ENCODE data around the gene MVD. TPM values are rescaled to one million over a fixed set of nuclear protein-coding genes. Genes with fewer than 3 reads are reported as not detected.

Gene MVD
- total and polyA plus RNA-seq, 2 of the 4 experiments (the other 2 are of a cell fraction) = 18.3 to 28.4 TPM

- no peaks in the 10 kb centered on the region for H3K27me3 ChIP-seq (ENCODE audit: control insufficient read depth, insufficient read depth, low read length)
- no peak overlapping the region for H3K4me3 ChIP-seq (ENCODE audit: insufficient read depth, low read depth, low read length)
- H3K4ac ChIP-seq (ENCODE audit: low read depth, low read length) = no peak overlapping the region
- no peak overlapping the region for H3K18ac ChIP-seq (ENCODE audit: low read depth, low read length)
- dilution Hi-C loops (cut with HindIII; ENCODE audit: low sequenced_read_pairs, unreplicated experiment) = no loop called here
- H3K14ac ChIP-seq (replicated peaks; ENCODE audit: low read depth, low read length) = no peak overlapping the region
- no peak for DNase-seq
- no peak overlapping the region for H2AFZ ChIP-seq (replicated peaks; ENCODE audit: low read length, poor library complexity)
- no peaks in the 10 kb centered on the region for H3K4me1 ChIP-seq (ENCODE audit: control insufficient read depth, insufficient read depth, low read length)
- H2BK15ac ChIP-seq (ENCODE audit: low read depth, low read length) = no peak overlapping the region
- no peaks in the 10 kb centered on the region for H3K9me1 ChIP-seq (ENCODE audit: insufficient read depth, low read length)
- no peak overlapping the region for H2AK9ac ChIP-seq (replicated peaks; ENCODE audit: low read depth, low read length, poor library complexity)
- H3K4me2 ChIP-seq (ENCODE audit: low read depth, low read length) = no peak overlapping the region
- no CpG with 5 or more reads among the region's 6 CpGs for WGBS, 2 experiments (ENCODE audit: extremely low coverage in 2 of 2, insufficient read length in 1 of 2)
- no peak overlapping the region for H3K27ac ChIP-seq (ENCODE audit: insufficient read depth, low read length)
- no peak overlapping the region for H3K23ac ChIP-seq (ENCODE audit: low read depth, low read length)
- intact Hi-C loops (cut with micrococcal nuclease) = no loop called here
- H2BK120ac ChIP-seq (ENCODE audit: low read depth, low read length) = no peak overlapping the region
- no peaks in the 10 kb centered on the region for H3K9me3 ChIP-seq (ENCODE audit: control insufficient read depth, insufficient read depth, low read length)
- H2BK5ac ChIP-seq (ENCODE audit: low read depth, low read length, poor library complexity, severe bottlenecking) = no peak overlapping the region
- no peak overlapping the region for H4K5ac ChIP-seq (ENCODE audit: low read depth, low read length)
- H2BK20ac ChIP-seq (ENCODE audit: low read depth, low read length) = no peak overlapping the region
- TF ChIP-seq RFX5 (IDR thresholded peaks at IDR 0.05; ENCODE audit: low read depth, low read length) = no peak
- no peak for TF ChIP-seq MAZ (IDR thresholded peaks at IDR 0.05; ENCODE audit: borderline replicate concordance, low read depth, low read length)
- no peak for TF ChIP-seq CEBPB (IDR thresholded peaks at IDR 0.05; ENCODE audit: low read depth, low read length)
- no peak for TF ChIP-seq BHLHE40 (IDR thresholded peaks at IDR 0.05; ENCODE audit: low read depth, low read length)
- TF ChIP-seq CTCF (conservative IDR thresholded peaks at IDR 0.05; ENCODE audit: low read depth, low read length) = no peak
- no peak for TF ChIP-seq FOS (IDR thresholded peaks at IDR 0.05; ENCODE audit: low read depth, low read length)
- TF ChIP-seq RAD21 (IDR thresholded peaks at IDR 0.05; ENCODE audit: low read length) = no peak
- H4K91ac ChIP-seq (ENCODE audit: insufficient read depth, low read depth, low read length) = no peak overlapping the region
- peaks cover 35% of the 10 kb centered on the region for H4K20me1 ChIP-seq (ENCODE audit: insufficient read depth, low read length)
- no peak for ATAC-seq (ENCODE audit: low read depth)
- peaks cover 48% of the 10 kb centered on the region for H3K36me3 ChIP-seq (ENCODE audit: control insufficient read depth, insufficient read depth, low read length)
- H4K8ac ChIP-seq (ENCODE audit: low read depth in 2 of 2, low read length in 2 of 2) = no peak overlapping the region
- H2AK5ac ChIP-seq (ENCODE audit: low read depth, low read length) = no peak overlapping the region
- ChIA-PET POLR2A (ENCODE audit: unreplicated experiment) (interaction anchor here (0.6 kb wide), 1 partner anchor 104 kb away, joined by 4 read pairs; no protein-coding TSS in a partner anchor), CTCF (no interaction called here)
- no peak overlapping the region for H3K9ac ChIP-seq (ENCODE audit: low read depth, low read length)
- BruUV-seq (replicated peaks) = no TSS peak
- H3K56ac ChIP-seq (ENCODE audit: extremely low read depth, insufficient read depth, low read length) = no peak overlapping the region
- H3K79me1 ChIP-seq (ENCODE audit: low read depth in 1 of 2, low read length in 2 of 2) = peaks cover 10 to 40% of the 10 kb centered on the region in 2 experiments; a peak in 3 of 4 replicates
- in situ Hi-C loops (cut with MboI; ENCODE audit: low sequenced_read_pairs) = no loop called here
Measured at GRCh38 chr16:88608076-88608475, 54.8 kb downstream of the MVD start.
